NCI-H524 (cell line): ENCODE results near the gene EEF1AKMT2.
"Not testable (repeated sequence)": the region's sequence is repeated elsewhere in the genome, so short reads cannot be mapped to it uniquely, and the experiment has no call there.

Experiments used
- DNase-seq, 2 experiments: peaks; one replicate each; lab custom pipeline; 2025; lab: John Stamatoyannopoulos, UW

EEF1AKMT2 gene

GRCh38 chr10:124755581-124755980 lies 36.1 kb downstream of the EEF1AKMT2 start:
- no peak for DNase-seq

GRCh38 chr10:124754227-124754626 lies 37.5 kb downstream of the EEF1AKMT2 start:
- no peak for DNase-seq

GRCh38 chr10:124748953-124749645 lies 42.6 kb downstream of the EEF1AKMT2 start:
- no peak for DNase-seq

- no peak for DNase-seq
Measured at GRCh38 chr10:124748166-124748565, 43.5 kb downstream of the EEF1AKMT2 start.

GRCh38 chr10:124747745-124748144 lies 43.9 kb downstream of the EEF1AKMT2 start:
- no peak for DNase-seq

- DNase-seq: no peak
Measured at GRCh38 chr10:124746992-124747391, 44.7 kb downstream of the EEF1AKMT2 start.

GRCh38 chr10:124746447-124746846 lies 45.2 kb downstream of the EEF1AKMT2 start:
- DNase-seq: not testable (repeated sequence)

- DNase-seq: peak in 1 of 2 experiments; percentile 42
Measured at GRCh38 chr10:124745673-124746072, 46.0 kb downstream of the EEF1AKMT2 start.

- DNase-seq: no peak
Measured at GRCh38 chr10:124745252-124745651, 46.4 kb downstream of the EEF1AKMT2 start.

GRCh38 chr10:124744102-124745050 lies 47.3 kb downstream of the EEF1AKMT2 start, which contains the start of gene FAM53B:
Gene FAM53B (minus strand): TSS chr10:124744378. CDS start chr10:124706713, 37,665 bp downstream.
- peak in 1 of 2 experiments; percentile 59 for DNase-seq

GRCh38 chr10:124743191-124744101 lies 48.2 kb downstream of the EEF1AKMT2 start:
- no peak for DNase-seq

- DNase-seq: peak in 1 of 2 experiments; percentile 51
Measured at GRCh38 chr10:124742413-124743190, 49.1 kb downstream of the EEF1AKMT2 start.

- DNase-seq: no peak
Measured at GRCh38 chr10:124741922-124742412, 49.7 kb downstream of the EEF1AKMT2 start.

- DNase-seq: peak in 1 of 2 experiments; percentile 46
Measured at GRCh38 chr10:124741281-124741921, 50.3 kb downstream of the EEF1AKMT2 start.

- no peak for DNase-seq
Measured at GRCh38 chr10:124740369-124741280, 51.1 kb downstream of the EEF1AKMT2 start.

GRCh38 chr10:124739986-124740368 lies 51.7 kb downstream of the EEF1AKMT2 start:
- DNase-seq: no peak

- no peak for DNase-seq
Measured at GRCh38 chr10:124739119-124739921, 52.4 kb downstream of the EEF1AKMT2 start.

GRCh38 chr10:124738441-124738840 lies 53.2 kb downstream of the EEF1AKMT2 start:
- peak in 1 of 2 experiments; percentile 15 for DNase-seq
